NCI-H526 (cell line): ENCODE measurements around the gene RFC4.

ENCODE experiments used
- DNase-seq, 2 experiments: peaks; one replicate each; lab custom pipeline; 2025; lab: John Stamatoyannopoulos, UW

RFC4 gene

GRCh38 chr3:186750316-186750715 lies 56.0 kb downstream of the RFC4 start:
- DNase-seq, result no peak

- DNase-seq, result no peak
Observed at GRCh38 chr3:186746008-186746407, 60.3 kb downstream of the RFC4 start.

GRCh38 chr3:186743666-186744065 lies 62.6 kb downstream of the RFC4 start:
- DNase-seq, result no peak

DNA sequence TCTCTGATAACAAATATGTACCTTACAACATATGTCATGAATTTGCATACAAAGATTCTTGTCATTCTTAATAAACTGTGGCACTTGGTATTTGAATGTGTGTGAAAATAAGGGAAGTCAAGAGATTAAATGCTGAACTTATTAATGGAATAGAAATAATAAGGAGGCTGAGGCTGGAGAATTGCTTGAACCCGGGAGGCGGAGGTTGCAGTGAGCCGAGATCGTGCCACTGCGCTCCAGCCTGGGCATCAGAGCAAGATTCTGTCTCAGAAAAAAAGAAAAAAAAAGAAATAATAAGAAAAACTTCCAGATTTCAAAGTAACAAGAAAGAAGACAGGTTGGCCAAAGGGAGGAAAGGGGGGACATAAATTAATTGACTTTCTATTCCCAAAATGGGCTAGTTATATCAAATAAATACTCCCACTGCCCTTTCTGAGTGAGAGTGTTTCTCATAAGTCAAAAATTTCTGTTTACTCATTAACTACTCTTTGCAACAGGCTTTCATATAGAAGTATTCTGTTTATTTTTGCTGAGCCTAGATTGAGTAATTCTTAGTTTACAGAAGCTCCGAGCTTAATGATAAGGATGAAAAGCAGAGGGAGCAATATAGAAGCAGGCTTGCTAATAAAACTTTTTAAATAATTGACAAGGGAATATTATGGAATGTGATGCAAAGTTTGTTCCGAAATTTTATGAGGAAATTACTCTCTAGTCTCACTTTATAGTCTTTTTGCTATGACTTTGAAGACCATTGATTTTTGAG lies 63.5 kb downstream of the RFC4 start:
- no peak for DNase-seq
